ENCODE measurements around the gene JAK1. TPM values are rescaled to one million over a fixed set of nuclear protein-coding genes. Genes with fewer than 3 reads are reported as not detected.
"Not testable (repeated sequence)": the region's sequence is repeated elsewhere in the genome, so short reads cannot be mapped to it uniquely, and the experiment has no call there.

JAK1 gene
- total RNA-seq, 1 donor from 2014 or later: 65.1 TPM

DNA sequence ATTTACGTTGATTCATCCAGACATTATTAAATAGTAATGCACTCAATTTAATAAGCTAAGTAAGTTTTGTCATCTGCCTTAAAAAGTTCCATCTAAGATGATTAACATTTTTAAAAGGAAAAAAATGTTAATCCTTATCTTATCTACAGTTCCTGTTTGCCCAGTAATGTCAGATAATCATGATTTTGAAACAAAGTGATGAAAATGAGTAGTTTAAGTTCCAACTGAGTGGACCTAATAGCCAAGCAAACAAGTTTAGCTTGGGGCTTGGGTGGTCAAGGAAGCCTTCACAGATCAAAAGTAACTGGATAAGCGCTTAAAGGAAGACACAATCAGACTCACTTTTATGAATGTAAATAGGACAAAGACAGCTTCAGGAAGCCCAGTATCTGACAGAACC, 40.5 kb upstream of the JAK1 start:
- no peak overlapping the region for H3K4me3 Mint-ChIP-seq
- peaks cover 1% of the 10 kb centered on the region for H3K36me3 Mint-ChIP-seq
- DNase-seq (ENCODE audit: low spot score in 2 of 2, unreplicated experiment in 2 of 2): no peak
- H3K27me3 Mint-ChIP-seq (ENCODE audit: low read depth): peaks cover 37% of the 10 kb centered on the region
- TF ChIP-seq, protein P1, sequence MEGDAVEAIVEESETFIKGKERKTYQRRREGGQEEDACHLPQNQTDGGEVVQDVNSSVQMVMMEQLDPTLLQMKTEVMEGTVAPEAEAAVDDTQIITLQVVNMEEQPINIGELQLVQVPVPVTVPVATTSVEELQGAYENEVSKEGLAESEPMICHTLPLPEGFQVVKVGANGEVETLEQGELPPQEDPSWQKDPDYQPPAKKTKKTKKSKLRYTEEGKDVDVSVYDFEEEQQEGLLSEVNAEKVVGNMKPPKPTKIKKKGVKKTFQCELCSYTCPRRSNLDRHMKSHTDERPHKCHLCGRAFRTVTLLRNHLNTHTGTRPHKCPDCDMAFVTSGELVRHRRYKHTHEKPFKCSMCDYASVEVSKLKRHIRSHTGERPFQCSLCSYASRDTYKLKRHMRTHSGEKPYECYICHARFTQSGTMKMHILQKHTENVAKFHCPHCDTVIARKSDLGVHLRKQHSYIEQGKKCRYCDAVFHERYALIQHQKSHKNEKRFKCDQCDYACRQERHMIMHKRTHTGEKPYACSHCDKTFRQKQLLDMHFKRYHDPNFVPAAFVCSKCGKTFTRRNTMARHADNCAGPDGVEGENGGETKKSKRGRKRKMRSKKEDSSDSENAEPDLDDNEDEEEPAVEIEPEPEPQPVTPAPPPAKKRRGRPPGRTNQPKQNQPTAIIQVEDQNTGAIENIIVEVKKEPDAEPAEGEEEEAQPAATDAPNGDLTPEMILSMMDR (IDR thresholded peaks at IDR 0.05; ENCODE audit: unreplicated experiment): no peak
- H3K9me3 Mint-ChIP-seq: peaks cover 3% of the 10 kb centered on the region
- H3K4me1 Mint-ChIP-seq: peaks cover 2% of the 10 kb centered on the region
- H3K27ac Mint-ChIP-seq: no peak overlapping the region

- Mint-ChIP-seq H3K27ac (no peak overlapping the region), H3K4me3 (peak overlapping the region; percentile 66), H3K36me3 (peaks cover 11% of the 10 kb centered on the region), H3K4me1 (peaks cover 6% of the 10 kb centered on the region), H3K9me3 (peaks cover 11% of the 10 kb centered on the region), H3K27me3 (ENCODE audit: low read depth) (peaks cover 48% of the 10 kb centered on the region)
- no peak for DNase-seq (ENCODE audit: low spot score in 2 of 2, unreplicated experiment in 2 of 2)
- TF ChIP-seq, protein P1 (IDR thresholded peaks at IDR 0.05; ENCODE audit: unreplicated experiment): no peak
Measured at GRCh38 chr1:65003316-65003664, 36.9 kb upstream of the JAK1 start.

DNA sequence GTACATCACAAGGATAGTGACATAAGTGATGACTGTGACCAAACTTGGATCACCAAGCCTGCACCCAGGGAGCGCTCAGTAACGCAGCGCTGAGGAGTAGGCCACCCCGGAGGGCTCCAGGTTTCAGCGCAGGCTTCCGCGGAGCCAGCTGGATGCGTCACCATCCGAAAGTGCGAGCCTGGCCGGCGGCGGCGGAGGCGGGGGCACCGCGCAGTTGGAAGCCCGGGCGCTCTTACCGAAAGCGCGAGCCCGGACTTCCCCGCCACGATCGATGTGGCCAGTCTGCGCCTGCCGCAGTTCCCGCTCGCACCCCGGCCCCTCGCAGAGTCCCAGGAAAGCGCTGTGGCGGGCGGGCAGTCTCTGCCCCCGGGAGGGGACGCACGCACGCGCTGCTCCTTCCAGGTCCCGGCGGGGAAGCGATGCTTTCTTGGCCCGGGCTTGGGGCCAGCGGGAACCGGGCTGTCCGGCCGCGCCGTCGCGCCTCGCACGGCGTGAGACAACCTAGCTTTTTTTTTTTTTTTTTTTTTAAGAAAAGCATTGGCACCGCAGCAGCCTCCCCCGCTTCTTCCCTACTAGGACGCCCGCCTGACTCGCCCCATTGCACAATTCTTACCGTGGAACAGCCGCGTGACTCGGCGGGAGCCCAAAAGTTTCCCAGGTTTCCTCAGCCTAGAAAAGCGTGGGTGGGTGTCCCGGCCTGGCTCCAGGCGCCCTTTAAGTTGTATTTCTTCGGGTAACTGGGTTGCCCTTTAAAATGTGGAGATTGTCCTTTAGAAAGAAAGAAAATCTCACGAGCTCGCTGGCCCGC, 36.4 kb upstream of the JAK1 start:
- Mint-ChIP-seq H3K4me1 (peaks cover 6% of the 10 kb centered on the region), H3K27ac (no peak overlapping the region), H3K9me3 (peaks cover 17% of the 10 kb centered on the region), H3K36me3 (peaks cover 16% of the 10 kb centered on the region), H3K27me3 (ENCODE audit: low read depth) (peaks cover 48% of the 10 kb centered on the region), H3K4me3 (peak overlapping the region; percentile 66)
- TF ChIP-seq, protein P1 (IDR thresholded peaks at IDR 0.05; ENCODE audit: unreplicated experiment): no peak
- DNase-seq (ENCODE audit: low spot score in 2 of 2, unreplicated experiment in 2 of 2): peak; percentile 55 to 77

DNA sequence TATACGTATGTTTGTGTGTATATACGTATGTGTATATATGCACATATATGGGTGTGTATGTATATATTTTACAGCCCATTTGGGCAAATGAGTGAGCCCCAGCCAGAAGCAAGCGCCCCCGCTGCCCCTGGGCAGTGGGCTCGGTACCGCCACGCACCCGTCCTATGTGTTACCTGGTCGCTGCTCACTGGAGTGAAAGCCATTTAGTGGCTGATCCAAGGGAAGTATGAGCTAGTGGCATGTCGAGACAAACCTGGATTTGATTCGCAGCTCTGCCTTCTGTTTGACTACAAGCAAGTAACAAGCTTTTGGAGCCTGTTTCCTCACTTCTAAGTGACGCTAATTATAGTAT, 35.8 kb upstream of the JAK1 start:
- TF ChIP-seq, protein P1 (IDR thresholded peaks at IDR 0.05; ENCODE audit: unreplicated experiment): no peak
- peak overlapping the region; percentile 66 for H3K4me3 Mint-ChIP-seq
- peaks cover 22% of the 10 kb centered on the region for H3K9me3 Mint-ChIP-seq
- peaks cover 17% of the 10 kb centered on the region for H3K36me3 Mint-ChIP-seq
- H3K27ac Mint-ChIP-seq: no peak overlapping the region
- peaks cover 48% of the 10 kb centered on the region for H3K27me3 Mint-ChIP-seq (ENCODE audit: low read depth)
- H3K4me1 Mint-ChIP-seq: peaks cover 6% of the 10 kb centered on the region
- no peak for DNase-seq (ENCODE audit: low spot score in 2 of 2, unreplicated experiment in 2 of 2)

- H3K27me3 Mint-ChIP-seq (ENCODE audit: low read depth): peaks cover 48% of the 10 kb centered on the region
- H3K4me1 Mint-ChIP-seq: peaks cover 6% of the 10 kb centered on the region
- peak overlapping the region; percentile 0 for H3K4me3 Mint-ChIP-seq
- TF ChIP-seq, protein P1 (IDR thresholded peaks at IDR 0.05; ENCODE audit: unreplicated experiment): no peak
- H3K36me3 Mint-ChIP-seq: peaks cover 17% of the 10 kb centered on the region
- DNase-seq (ENCODE audit: low spot score in 2 of 2, unreplicated experiment in 2 of 2): no peak
- peaks cover 22% of the 10 kb centered on the region for H3K9me3 Mint-ChIP-seq
- no peak overlapping the region for H3K27ac Mint-ChIP-seq
Measured at GRCh38 chr1:65001231-65001792, 35.0 kb upstream of the JAK1 start.

- H3K36me3 Mint-ChIP-seq: peaks cover 17% of the 10 kb centered on the region
- H3K9me3 Mint-ChIP-seq: peaks cover 22% of the 10 kb centered on the region
- H3K27me3 Mint-ChIP-seq (ENCODE audit: low read depth): peaks cover 24% of the 10 kb centered on the region
- DNase-seq (ENCODE audit: low spot score in 2 of 2, unreplicated experiment in 2 of 2); H3K27ac Mint-ChIP-seq; H3K4me3 Mint-ChIP-seq; H3K4me1 Mint-ChIP-seq: not testable (repeated sequence)
Measured at GRCh38 chr1:64998425-64998948, 32.1 kb upstream of the JAK1 start.
